Neural progenitor cell (in vitro differentiated cells): Measurements from ENCODE around the gene HPD.
"Not testable (repeated sequence)": the region's sequence is repeated elsewhere in the genome, so short reads cannot be mapped to it uniquely, and the experiment has no call there.

ENCODE experiments used
- CTCF ChIP-seq: fragments of 200-600 bp; sonication (generic); IDR thresholded peaks from 2 replicates; pipeline ENCODE4 v1.5.1; 2017; ENCODE audit warnings: antibody characterized with exemption, mild to moderate bottlenecking
- EZH2 ChIP-seq: fragments of 200-600 bp; sonication (generic); IDR thresholded peaks from 2 replicates; pipeline ENCODE4 v1.6.1; 2017; ENCODE audit warnings: antibody characterized with exemption, mild to moderate bottlenecking, moderate library complexity

- TF ChIP-seq CTCF, EZH2: not testable (repeated sequence)
Measured at GRCh38 chr12:121885129-121885528, 26.5 kb upstream of the HPD start.
